Choroid plexus epithelial cell (primary cell): Measurements from ENCODE around the gene NR2F1.
A peak's percentile ranks its signal among the peaks of the same experiment; 100 is the strongest.

Experiments
- DNase-seq: peaks from one replicate; pipeline ENCODE4 v3.0.0-alpha.2; 2010; ENCODE audit warnings: low read depth
- H3K4me3 ChIP-seq: 2 replicates; pipeline ENCODE4 v1.5.1; 2011; ENCODE audit warnings: low read depth, mild to moderate bottlenecking, control low read depth, low read length, moderate library complexity
- TF ChIP-seq, protein P1 (sequence below): conservative IDR thresholded peaks from 2 replicates; pipeline ENCODE4 v1.5.1; 2011; ENCODE audit warnings: low read depth, mild to moderate bottlenecking, control low read depth, inconsistent platforms, low read length, moderate library complexity

Gene NR2F1

GRCh38 chr5:93603793-93604643 is 21.0 kb downstream of the NR2F1 start:
- peak; percentile 73 for DNase-seq
- H3K4me3 ChIP-seq, result peak overlapping the region; percentile 62
- TF ChIP-seq, protein P1, sequence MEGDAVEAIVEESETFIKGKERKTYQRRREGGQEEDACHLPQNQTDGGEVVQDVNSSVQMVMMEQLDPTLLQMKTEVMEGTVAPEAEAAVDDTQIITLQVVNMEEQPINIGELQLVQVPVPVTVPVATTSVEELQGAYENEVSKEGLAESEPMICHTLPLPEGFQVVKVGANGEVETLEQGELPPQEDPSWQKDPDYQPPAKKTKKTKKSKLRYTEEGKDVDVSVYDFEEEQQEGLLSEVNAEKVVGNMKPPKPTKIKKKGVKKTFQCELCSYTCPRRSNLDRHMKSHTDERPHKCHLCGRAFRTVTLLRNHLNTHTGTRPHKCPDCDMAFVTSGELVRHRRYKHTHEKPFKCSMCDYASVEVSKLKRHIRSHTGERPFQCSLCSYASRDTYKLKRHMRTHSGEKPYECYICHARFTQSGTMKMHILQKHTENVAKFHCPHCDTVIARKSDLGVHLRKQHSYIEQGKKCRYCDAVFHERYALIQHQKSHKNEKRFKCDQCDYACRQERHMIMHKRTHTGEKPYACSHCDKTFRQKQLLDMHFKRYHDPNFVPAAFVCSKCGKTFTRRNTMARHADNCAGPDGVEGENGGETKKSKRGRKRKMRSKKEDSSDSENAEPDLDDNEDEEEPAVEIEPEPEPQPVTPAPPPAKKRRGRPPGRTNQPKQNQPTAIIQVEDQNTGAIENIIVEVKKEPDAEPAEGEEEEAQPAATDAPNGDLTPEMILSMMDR, result peak; percentile 31

GRCh38 chr5:93604644-93605515 is 21.9 kb downstream of the NR2F1 start:
- DNase-seq, result no peak
- peak overlapping the region; percentile 62 for H3K4me3 ChIP-seq
- TF ChIP-seq, protein P1, result no peak

DNA sequence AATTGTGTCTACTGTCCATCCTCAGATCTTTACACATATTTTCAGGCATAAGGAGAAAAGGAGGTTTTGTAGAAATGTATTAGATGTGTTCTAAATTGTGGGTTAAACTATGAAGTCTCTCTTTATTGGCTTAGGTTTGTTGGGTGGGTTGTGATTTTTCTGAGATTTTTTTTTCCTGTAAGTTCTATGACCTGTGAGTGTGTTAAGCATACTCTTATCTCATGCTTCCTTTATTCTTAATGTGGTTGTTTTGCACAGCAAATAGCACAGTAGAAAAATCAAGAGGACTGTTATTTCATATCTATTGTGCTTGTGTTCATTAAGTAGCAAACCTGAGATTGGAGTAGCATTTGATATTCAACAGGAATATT is 23.3 kb downstream of the NR2F1 start:
- H3K4me3 ChIP-seq, result no peak overlapping the region
- no peak for DNase-seq
- TF ChIP-seq, protein P1, result no peak

DNA sequence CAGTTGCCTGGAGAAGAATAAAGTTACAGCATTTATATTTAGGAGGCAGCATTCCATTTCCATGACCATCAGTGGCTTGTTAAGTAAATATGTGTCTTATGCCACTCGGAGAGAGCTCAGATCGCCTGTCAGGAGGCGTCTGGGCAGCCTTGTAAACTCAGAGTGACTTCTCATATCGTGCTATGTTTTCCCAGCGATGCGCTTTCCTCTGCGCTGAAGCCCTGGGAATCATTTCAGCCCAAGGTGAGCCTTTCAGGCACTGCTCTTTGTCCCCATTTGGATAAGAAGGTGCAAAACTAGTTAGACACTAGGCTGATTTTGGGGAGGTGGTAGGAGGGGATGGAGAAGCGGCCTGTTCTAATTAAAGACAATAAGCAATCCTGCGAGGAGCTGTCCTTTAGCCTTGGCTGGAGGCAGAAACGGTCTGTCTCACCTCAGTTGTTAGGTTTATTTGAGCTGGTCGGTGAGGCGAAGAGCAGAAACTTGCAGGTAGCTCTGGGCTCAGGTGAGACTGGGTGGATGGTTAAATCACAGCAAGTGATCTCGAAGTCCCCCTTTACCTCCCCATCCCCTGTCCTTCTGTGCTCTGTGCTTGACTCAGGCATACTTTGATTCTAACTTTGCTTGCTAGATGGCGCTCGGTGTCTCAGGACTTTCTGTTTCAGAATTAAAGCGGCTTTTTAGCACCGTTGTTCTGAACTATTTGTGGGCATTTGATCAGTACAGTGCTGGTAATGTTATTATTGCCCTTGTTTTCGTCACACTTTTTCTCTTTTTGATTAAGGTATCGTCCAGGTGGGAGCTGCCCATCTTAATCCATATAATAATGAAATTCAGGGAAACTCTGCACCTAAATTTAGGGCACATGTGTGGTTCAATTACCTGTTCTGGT is 24.6 kb downstream of the NR2F1 start:
- H3K4me3 ChIP-seq, result peak overlapping the region; percentile 41
- TF ChIP-seq, protein P1, result peak; percentile 74

DNA sequence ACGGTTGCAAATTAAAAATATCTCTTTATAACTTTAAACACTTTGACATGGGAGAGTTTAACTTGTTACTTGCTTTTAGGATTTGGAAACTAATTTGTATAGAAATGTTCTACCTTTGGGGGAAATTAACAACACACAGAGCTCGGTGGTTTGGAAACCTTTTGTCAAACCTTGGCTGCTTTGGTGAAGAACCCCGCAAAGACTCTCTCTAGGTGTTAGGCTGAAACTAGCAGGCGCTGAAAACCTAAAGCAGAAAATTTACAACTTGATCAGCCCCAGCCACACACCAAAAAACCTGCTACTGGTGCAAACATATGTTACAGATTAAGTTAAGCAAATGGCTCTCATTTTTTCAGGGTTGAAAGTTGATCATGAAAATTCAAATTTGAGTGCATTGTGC is 25.8 kb downstream of the NR2F1 start:
- no peak for DNase-seq
- H3K4me3 ChIP-seq, result no peak overlapping the region
- TF ChIP-seq, protein P1, result no peak

More for the DNA sequence above, 24.6 kb downstream of the NR2F1 start:
- peak; percentile 91 for DNase-seq

DNA sequence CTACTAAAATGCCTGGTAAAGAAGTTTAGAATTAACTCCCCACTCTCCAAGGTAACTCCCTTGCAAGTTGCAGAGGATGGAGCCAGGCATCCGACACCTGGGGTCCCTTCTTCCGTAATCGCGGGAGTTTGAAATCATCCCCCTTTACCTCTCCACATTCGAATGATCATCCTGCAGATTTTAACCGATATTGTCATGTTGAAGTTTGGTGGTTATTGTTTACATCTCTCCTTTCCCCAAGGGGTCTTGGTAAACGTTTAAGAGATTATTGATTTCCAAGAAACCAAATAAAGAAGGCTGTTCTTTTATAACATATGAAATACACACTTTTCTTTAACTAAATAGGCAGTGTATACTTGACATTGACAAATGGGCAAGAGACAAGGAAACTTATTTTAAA is 26.7 kb downstream of the NR2F1 start:
- no peak overlapping the region for H3K4me3 ChIP-seq
- DNase-seq, result no peak
- TF ChIP-seq, protein P1, result no peak
